AG04449 (cell line): Measurements from ENCODE around the gene OR4N2.

Experiments
- CTCF ChIA-PET: fragments of 350-600 bp; formaldehyde crosslinking; extraction: SDS; loops from one replicate; lab custom pipeline; 2021; ENCODE audit warnings: antibody characterized with exemption; lab: Yijun Ruan, JAX
- POLR2A ChIA-PET: fragments of 400-600, 350-600 bp; formaldehyde crosslinking; extraction: SDS; loops from one replicate; lab custom pipeline; 2020; ENCODE audit warnings: antibody characterized with exemption, inconsistent platforms; lab: Yijun Ruan, JAX
- DNase-seq: peaks from one replicate; pipeline ENCODE4 v3.0.0-alpha.2; 2010; ENCODE audit warnings: low read depth, low spot score
- H3K4me3 ChIP-seq: 2 replicates; pipeline ENCODE4 v1.5.1; 2011; ENCODE audit warnings: low read depth, mild to moderate bottlenecking, control low read depth, low read length
- CTCF ChIP-seq: IDR thresholded peaks from one replicate; pipeline ENCODE4 v1.5.1; 2011; ENCODE audit warnings: mild to moderate bottlenecking, moderate library complexity, low read length, control low read depth, inconsistent platforms; ENCODE audit not compliant: insufficient read depth; ENCODE audit errors: missing control alignments

Gene OR4N2

GRCh38 chr14:19874842-19875241, 71.3 kb downstream of the OR4N2 start, which contains the start of gene OR4K2:
TSS of gene OR4K2 (plus strand) at chr14:19875142. CDS start at chr14:19876268, 1,126 bp downstream.
- POLR2A ChIA-PET = no interaction called here
- DNase-seq = no peak
- no peak within 1 kb of the TSS for H3K4me3 ChIP-seq
- CTCF ChIA-PET = no interaction called here
- TF ChIP-seq CTCF = no peak

- TF ChIP-seq CTCF = peak; percentile 9
- H3K4me3 ChIP-seq = no peak overlapping the region
- POLR2A ChIA-PET = no interaction called here
- CTCF ChIA-PET = no interaction called here
- no peak for DNase-seq
Measured at GRCh38 chr14:19878029-19878642, 74.6 kb downstream of the OR4N2 start.
